Prostate gland (tissue), 2 donors: ENCODE results near the gene NUDT8. TPM values are rescaled to one million over a fixed set of nuclear protein-coding genes. Genes with fewer than 3 reads are reported as not detected.
"Not testable (repeated sequence)": the region's sequence is repeated elsewhere in the genome, so short reads cannot be mapped to it uniquely, and the experiment has no call there.

ENCODE experiments used
- DNase-seq: peaks from one replicate; pipeline ENCODE4 v3.0.0-alpha.2; 2019; ENCODE audit warnings: low spot score
- H3K27ac ChIP-seq, 2 donors: fragments of 200-600 bp; sonication (generic); 2 replicates each; pipeline ENCODE4 v1.5.1; 2017 to 2019
- H3K27me3 ChIP-seq: fragments of 200-600 bp; sonication (generic); replicated peaks from 2 replicates; pipeline ENCODE4 v1.5.1; 2019; ENCODE audit not compliant: insufficient read depth
- H3K36me3 ChIP-seq, 2 donors: fragments of 200-600 bp; sonication (generic); 1 replicate in 1 of 2; 2 replicates in 1 of 2; pipeline versions ENCODE4 v1.5.1 to v1.8.1; 2017 to 2019
- H3K4me1 ChIP-seq: fragments of 200-600 bp; sonication (generic); replicated peaks from 2 replicates; pipeline ENCODE4 v1.5.1; 2019
- H3K4me3 ChIP-seq, 2 donors: fragments of 200-600 bp; sonication (generic); 2 replicates each; pipeline ENCODE4 v1.5.1; 2017 to 2019
- H3K9me3 ChIP-seq: fragments of 200-600 bp; sonication (generic); 2 replicates; pipeline ENCODE4 v1.5.1; 2017
- POLR2A ChIP-seq: fragments of 450-650 bp; IDR thresholded peaks from one replicate; pipeline ENCODE4 v1.6.1; 2016; ENCODE audit warnings: antibody characterized with exemption, mild to moderate bottlenecking
- POLR2AphosphoS5 ChIP-seq: sonication (generic); formaldehyde crosslinking; IDR thresholded peaks from one replicate; pipeline ENCODE4 v1.6.1; 2017; ENCODE audit warnings: antibody characterized with exemption
- WGBS: methylation state at CpG from one replicate; pipeline ENCODE4 v1.1.5; 2018; 5-methylcytosine and 5-hydroxymethylcytosine counted together
- intact Hi-C: fragments of 100-400 bp; cut with DNase I; formaldehyde crosslinking; loops from one replicate; pipeline ENCODE4 v1.14.2; 2022
- total RNA-seq, 2 donors: library from RNA; depleted of rRNA; stranded (reverse); fragments of >200 nt; gene quantifications; one replicate each; pipeline ENCODE4 v1.1.0, GENCODE V29; 2016
- TF ChIP-seq, protein P1 (sequence below), 4 experiments: fragments of 200-600 bp in 2 of 4; fragments of 450-650 bp in 2 of 4; sonication (generic) in 2 of 4; IDR thresholded peaks; 1 replicate in 3 of 4; 2 replicates in 1 of 4; pipeline ENCODE4 v1.5.1; 2016 to 2019; ENCODE audit warnings: antibody characterized with exemption in 4 of 4, mild to moderate bottlenecking in 2 of 4, moderate library complexity in 2 of 4

The NUDT8 gene
- total RNA-seq, 2 donors from 2014 or later, result 7.2 to 29.2 TPM

GRCh38 chr11:67594480-67594879, 35.3 kb downstream of the NUDT8 start:
- intact Hi-C loops, result no loop called here
- H3K27ac ChIP-seq, result no peak overlapping the region
- 81% methylated on average over 3 of the region's 3 CpGs for WGBS
- TF ChIP-seq POLR2AphosphoS5 (no peak), POLR2A (no peak)
- no peak for DNase-seq
- no peaks in the 10 kb centered on the region for H3K27me3 ChIP-seq
- no peak overlapping the region for H3K4me3 ChIP-seq
- H3K9me3 ChIP-seq, result no peaks in the 10 kb centered on the region
- no peaks in the 10 kb centered on the region for H3K4me1 ChIP-seq
- H3K36me3 ChIP-seq, result no peaks in the 10 kb centered on the region

DNA sequence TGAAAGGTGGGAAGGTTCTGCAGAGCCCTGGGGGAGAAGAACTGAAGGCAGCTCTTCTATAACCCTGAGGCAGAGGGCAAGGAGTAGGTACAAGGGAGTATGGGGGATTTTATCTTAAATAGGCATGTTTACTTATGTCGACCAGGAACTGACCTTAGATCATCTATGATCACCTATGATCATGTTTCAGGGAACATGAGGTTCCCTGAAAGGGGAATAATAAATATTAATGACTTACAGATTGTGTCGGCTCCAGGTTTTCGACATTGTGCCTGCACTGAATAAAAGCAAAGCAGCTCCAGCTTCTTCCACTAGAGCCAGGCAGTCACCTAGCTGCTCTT, 36.2 kb downstream of the NUDT8 start:
- H3K27ac ChIP-seq, result no peak overlapping the region
- H3K4me3 ChIP-seq, result no peak overlapping the region
- no peaks in the 10 kb centered on the region for H3K9me3 ChIP-seq
- intact Hi-C loops, result no loop called here
- WGBS, result 26% methylated on average over 3 of the region's 3 CpGs
- H3K36me3 ChIP-seq, result no peaks in the 10 kb centered on the region
- DNase-seq, result no peak
- no peaks in the 10 kb centered on the region for H3K4me1 ChIP-seq
- TF ChIP-seq POLR2A (no peak), POLR2AphosphoS5 (no peak)
- TF ChIP-seq, protein P1, sequence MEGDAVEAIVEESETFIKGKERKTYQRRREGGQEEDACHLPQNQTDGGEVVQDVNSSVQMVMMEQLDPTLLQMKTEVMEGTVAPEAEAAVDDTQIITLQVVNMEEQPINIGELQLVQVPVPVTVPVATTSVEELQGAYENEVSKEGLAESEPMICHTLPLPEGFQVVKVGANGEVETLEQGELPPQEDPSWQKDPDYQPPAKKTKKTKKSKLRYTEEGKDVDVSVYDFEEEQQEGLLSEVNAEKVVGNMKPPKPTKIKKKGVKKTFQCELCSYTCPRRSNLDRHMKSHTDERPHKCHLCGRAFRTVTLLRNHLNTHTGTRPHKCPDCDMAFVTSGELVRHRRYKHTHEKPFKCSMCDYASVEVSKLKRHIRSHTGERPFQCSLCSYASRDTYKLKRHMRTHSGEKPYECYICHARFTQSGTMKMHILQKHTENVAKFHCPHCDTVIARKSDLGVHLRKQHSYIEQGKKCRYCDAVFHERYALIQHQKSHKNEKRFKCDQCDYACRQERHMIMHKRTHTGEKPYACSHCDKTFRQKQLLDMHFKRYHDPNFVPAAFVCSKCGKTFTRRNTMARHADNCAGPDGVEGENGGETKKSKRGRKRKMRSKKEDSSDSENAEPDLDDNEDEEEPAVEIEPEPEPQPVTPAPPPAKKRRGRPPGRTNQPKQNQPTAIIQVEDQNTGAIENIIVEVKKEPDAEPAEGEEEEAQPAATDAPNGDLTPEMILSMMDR (IDR thresholded peaks at IDR 0.05), result no peak
- no peaks in the 10 kb centered on the region for H3K27me3 ChIP-seq

DNA sequence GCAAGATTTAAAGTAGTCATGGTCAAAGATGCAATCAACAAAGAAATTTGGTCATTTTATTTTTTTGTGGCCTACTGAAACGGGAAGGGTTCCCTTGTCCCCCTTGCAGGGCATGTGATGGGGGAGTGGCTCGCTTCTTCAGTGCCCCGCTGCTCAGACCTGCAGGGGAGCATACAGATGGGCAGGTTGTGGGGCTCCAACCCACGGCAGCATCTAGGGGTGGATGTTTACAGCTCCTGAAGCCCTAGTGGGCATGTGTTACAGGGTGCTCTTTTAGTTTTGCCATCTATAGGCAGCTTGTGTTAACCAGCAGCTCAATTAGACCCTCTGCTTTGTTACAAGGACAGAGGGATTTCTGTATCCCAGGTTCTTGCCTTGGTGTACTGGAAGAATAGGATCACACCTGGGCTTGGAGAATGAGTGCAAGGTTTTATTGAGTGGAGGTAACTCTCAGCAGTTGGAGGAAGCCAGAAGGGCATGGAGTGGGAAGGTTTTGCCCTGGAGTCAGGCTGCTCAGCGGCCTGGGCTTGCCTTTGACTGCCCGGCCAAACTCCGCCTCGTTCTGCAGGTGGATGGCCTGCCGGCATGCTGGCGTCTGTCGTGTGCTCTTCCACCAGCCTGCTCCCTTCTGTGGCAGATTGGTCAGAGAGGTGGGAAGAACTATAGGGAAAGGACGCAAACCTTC, 36.7 kb downstream of the NUDT8 start:
- Histone ChIP-seq H3K4me3 (no peak overlapping the region), H3K4me1 (no peaks in the 10 kb centered on the region), H3K9me3 (no peaks in the 10 kb centered on the region), H3K36me3 (no peaks in the 10 kb centered on the region), H3K27ac (no peak overlapping the region), H3K27me3 (no peaks in the 10 kb centered on the region)
- DNase-seq, result no peak
- TF ChIP-seq POLR2A, result no peak
- TF ChIP-seq POLR2AphosphoS5, result no peak
- TF ChIP-seq, protein P1 (IDR thresholded peaks at IDR 0.05), result no peak
- 45% methylated on average over 12 of the region's 12 CpGs for WGBS
- intact Hi-C loops, result no loop called here

DNA sequence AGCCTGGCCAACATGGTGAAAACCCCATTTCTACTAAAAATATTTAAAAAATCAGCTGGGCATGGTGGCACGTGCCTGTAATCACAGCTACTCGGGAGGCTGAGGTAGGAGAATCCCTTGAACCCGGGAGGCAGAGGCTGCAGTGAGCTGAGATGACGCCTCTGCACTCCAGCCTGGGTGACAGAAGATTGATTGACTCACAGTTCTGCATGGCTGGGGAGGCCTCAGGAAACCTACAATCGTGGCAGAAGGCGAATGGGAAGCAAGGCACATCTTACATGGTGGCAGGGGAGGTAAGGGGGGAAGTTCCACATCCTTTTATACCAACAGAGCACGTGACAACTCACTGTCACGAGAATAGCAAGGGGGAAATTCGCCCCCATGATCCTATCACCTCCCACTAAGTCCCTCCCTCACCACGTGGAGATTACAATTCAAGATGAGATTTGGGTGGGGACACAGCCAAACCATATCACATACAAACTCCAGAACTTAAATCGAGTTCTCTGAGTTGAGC, 40.8 kb downstream of the NUDT8 start:
- H3K36me3 ChIP-seq, H3K27ac ChIP-seq, H3K27me3 ChIP-seq, H3K9me3 ChIP-seq, H3K4me1 ChIP-seq, H3K4me3 ChIP-seq, intact Hi-C loops, DNase-seq: not testable (repeated sequence)
- 77% methylated on average over 11 of the region's 11 CpGs for WGBS

DNA sequence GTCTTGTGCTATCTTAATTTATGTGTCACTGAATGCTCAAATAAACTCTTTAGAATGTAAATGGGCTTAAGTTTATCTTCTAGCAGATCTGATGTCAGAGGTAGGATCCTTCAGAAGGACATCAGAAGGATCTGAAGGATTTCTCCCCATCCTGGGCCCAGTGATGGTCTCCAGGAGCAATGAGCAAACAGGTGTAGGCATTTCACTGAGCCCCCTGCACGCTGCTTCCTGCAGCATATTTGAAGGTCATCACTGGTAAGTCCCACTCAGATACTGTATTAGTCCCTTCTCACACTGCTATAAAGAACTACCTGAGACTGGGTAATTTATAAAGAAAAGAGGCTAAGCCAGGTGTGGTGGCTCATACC, 41.6 kb downstream of the NUDT8 start:
- intact Hi-C loops, result no loop called here
- 93% methylated on average over 1 of the region's 1 CpG for WGBS
- no peak for DNase-seq

More for the DNA sequence above, 41.6 kb downstream of the NUDT8 start:
- H3K27me3 ChIP-seq, result no peaks in the 10 kb centered on the region
- no peaks in the 10 kb centered on the region for H3K9me3 ChIP-seq
- no peaks in the 10 kb centered on the region for H3K4me1 ChIP-seq
- H3K36me3 ChIP-seq, result no peaks in the 10 kb centered on the region
- TF ChIP-seq POLR2AphosphoS5, result no peak
- no peak for TF ChIP-seq POLR2A
- TF ChIP-seq, protein P1 (IDR thresholded peaks at IDR 0.05), result no peak
- H3K4me3 ChIP-seq, result no peak overlapping the region
- H3K27ac ChIP-seq, result no peak overlapping the region
